Transverse colon (tissue), 4 donors: Measurements from ENCODE around the gene SLC25A48. TPM values are rescaled to one million over a fixed set of nuclear protein-coding genes. Genes with fewer than 3 reads are reported as not detected.

Experiments used
- DNase-seq: peaks from one replicate; pipeline ENCODE4 v3.0.0-alpha.2; 2019
- H3K27ac ChIP-seq, 4 donors: fragments of 200-600 bp; sonication (generic); 2 replicates each; pipeline ENCODE4 v1.5.1; 2016 to 2018; ENCODE audit warnings: inconsistent platforms in 4 of 4
- H3K27me3 ChIP-seq: fragments of 200-600 bp; sonication (generic); 2 replicates; pipeline ENCODE4 v1.5.1; 2017; ENCODE audit warnings: inconsistent platforms
- H3K36me3 ChIP-seq, 4 donors: fragments of 200-600 bp; sonication (generic); 2 replicates each; pipeline ENCODE4 v1.5.1; 2017 to 2019; ENCODE audit warnings: inconsistent platforms in 4 of 4
- H3K4me1 ChIP-seq, 4 donors: fragments of 200-600 bp; sonication (generic); 2 replicates each; pipeline ENCODE4 v1.5.1; 2017 to 2020; ENCODE audit warnings: inconsistent platforms in 4 of 4
- H3K4me3 ChIP-seq, 4 donors: fragments of 200-600 bp; sonication (generic); 1 replicate in 1 of 4; 2 replicates in 3 of 4; pipeline versions ENCODE4 v1.5.1 to v1.6.1; 2017 to 2019; ENCODE audit warnings: inconsistent platforms in 4 of 4
- H3K9me3 ChIP-seq, 2 donors: fragments of 200-600 bp; sonication (generic); 2 replicates each; pipeline ENCODE4 v1.5.1; 2017 to 2019; ENCODE audit warnings: inconsistent platforms in 2 of 2
- EP300 ChIP-seq: sonication (generic); formaldehyde crosslinking; IDR thresholded peaks from one replicate; pipeline ENCODE4 v1.6.1; 2017; ENCODE audit warnings: antibody characterized with exemption, low read depth
- POLR2A ChIP-seq: fragments of 450-650 bp; IDR thresholded peaks from one replicate; pipeline ENCODE4 v1.6.1; 2016; ENCODE audit warnings: antibody characterized with exemption, mild to moderate bottlenecking, moderate library complexity
- POLR2AphosphoS5 ChIP-seq, 3 donors: sonication (generic); formaldehyde crosslinking; IDR thresholded peaks; one replicate each; pipeline ENCODE4 v1.6.1; 2016; ENCODE audit warnings: antibody characterized with exemption in 3 of 3
- WGBS, 2 donors: methylation state at CpG; one replicate each; pipeline ENCODE4 v1.1.5; 2018; ENCODE audit warnings: low coverage in 1 of 2; 5-methylcytosine and 5-hydroxymethylcytosine counted together
- in situ Hi-C, 4 donors: fragments of 200-750 bp; cut with MboI; loops; one replicate each; pipeline versions ENCODE4 v1.15.0 to v1.15.1; 2017; ENCODE audit warnings: low sequenced_read_pairs in 3 of 4, low pct_ligation_motif_present in 1 of 4, low pct_unique_long_range_greater_than_20kb in 1 of 4
- intact Hi-C: fragments of 100-400 bp; cut with DNase I; formaldehyde crosslinking; loops from one replicate; pipeline ENCODE4 v1.15.1; 2023; ENCODE audit warnings: low total_unique reads
- total RNA-seq, 4 donors: library from RNA; depleted of rRNA; stranded (reverse); fragments of >200 nt; gene quantifications; one replicate each; pipeline ENCODE4 v1.1.0, GENCODE V29; 2016
- TF ChIP-seq, protein P1 (sequence below), 5 experiments: fragments of 200-600 bp in 3 of 5; fragments of 450-650 bp in 2 of 5; sonication (generic) in 3 of 5; IDR thresholded peaks; 1 replicate in 2 of 5; 2 replicates in 3 of 5; pipeline ENCODE4 v1.5.1; 2016 to 2017; ENCODE audit warnings: antibody characterized with exemption in 5 of 5, inconsistent platforms in 3 of 5, mild to moderate bottlenecking in 2 of 5, moderate library complexity in 1 of 5

Gene SLC25A48
- total RNA-seq, 4 donors from 2014 or later, result 0.48 to 2.6 (median 1.8) TPM; not detected in 1

GRCh38 chr5:135826994-135827671, 7.3 kb upstream of the SLC25A48 start:
- Histone ChIP-seq H3K36me3 (no peaks in the 10 kb centered on the region), H3K4me1 (peaks cover 0 to 3% (median 0%) of the 10 kb centered on the region in 4 donors), H3K27ac (no peak overlapping the region), H3K27me3 (peaks cover 19% of the 10 kb centered on the region), H3K9me3 (no peaks in the 10 kb centered on the region), H3K4me3 (no peak overlapping the region)
- in situ Hi-C loops (loop anchor here in 3 of 4 donors (10.0 to 25.0 kb wide), 2 partner anchors 272 to 365 kb away; partner anchors contain the start of gene TIFAB (in 2 of the 3)), intact Hi-C loops (no loop called here)
- 51 to 64% methylated on average over 6 to 8 of the region's 8 CpGs for WGBS, 2 donors
- DNase-seq, result no peak
- TF ChIP-seq POLR2AphosphoS5 (IDR thresholded peaks at IDR 0.05) (no peak), POLR2A (no peak), EP300 (no peak)
- TF ChIP-seq, protein P1, sequence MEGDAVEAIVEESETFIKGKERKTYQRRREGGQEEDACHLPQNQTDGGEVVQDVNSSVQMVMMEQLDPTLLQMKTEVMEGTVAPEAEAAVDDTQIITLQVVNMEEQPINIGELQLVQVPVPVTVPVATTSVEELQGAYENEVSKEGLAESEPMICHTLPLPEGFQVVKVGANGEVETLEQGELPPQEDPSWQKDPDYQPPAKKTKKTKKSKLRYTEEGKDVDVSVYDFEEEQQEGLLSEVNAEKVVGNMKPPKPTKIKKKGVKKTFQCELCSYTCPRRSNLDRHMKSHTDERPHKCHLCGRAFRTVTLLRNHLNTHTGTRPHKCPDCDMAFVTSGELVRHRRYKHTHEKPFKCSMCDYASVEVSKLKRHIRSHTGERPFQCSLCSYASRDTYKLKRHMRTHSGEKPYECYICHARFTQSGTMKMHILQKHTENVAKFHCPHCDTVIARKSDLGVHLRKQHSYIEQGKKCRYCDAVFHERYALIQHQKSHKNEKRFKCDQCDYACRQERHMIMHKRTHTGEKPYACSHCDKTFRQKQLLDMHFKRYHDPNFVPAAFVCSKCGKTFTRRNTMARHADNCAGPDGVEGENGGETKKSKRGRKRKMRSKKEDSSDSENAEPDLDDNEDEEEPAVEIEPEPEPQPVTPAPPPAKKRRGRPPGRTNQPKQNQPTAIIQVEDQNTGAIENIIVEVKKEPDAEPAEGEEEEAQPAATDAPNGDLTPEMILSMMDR (IDR thresholded peaks at IDR 0.05), result no peak

GRCh38 chr5:135827965-135828781, 6.3 kb upstream of the SLC25A48 start:
- no peak overlapping the region for H3K4me3 ChIP-seq
- H3K4me1 ChIP-seq, result peaks cover 0 to 3% (median 0%) of the 10 kb centered on the region in 4 donors
- peaks cover 29% of the 10 kb centered on the region for H3K27me3 ChIP-seq
- in situ Hi-C loops, result loop anchor here in 3 of 4 donors (10.0 to 25.0 kb wide), 2 partner anchors 273 to 366 kb away; partner anchors contain the start of gene TIFAB (in 2 of the 3)
- no peak overlapping the region for H3K27ac ChIP-seq
- no peaks in the 10 kb centered on the region for H3K36me3 ChIP-seq
- H3K9me3 ChIP-seq, result no peaks in the 10 kb centered on the region
- intact Hi-C loops, result no loop called here
- no peak for TF ChIP-seq POLR2A
- TF ChIP-seq EP300, result no peak
- TF ChIP-seq, protein P1 (IDR thresholded peaks at IDR 0.05), result no peak
- TF ChIP-seq POLR2AphosphoS5 (IDR thresholded peaks at IDR 0.05), result no peak
- DNase-seq, result no peak
- WGBS, 2 donors, result 71% methylated on average over 10 of the region's 10 CpGs; no CpG with 5 or more reads in 1 of the 2 donors

- Histone ChIP-seq H3K27ac (no peak overlapping the region), H3K4me3 (no peak overlapping the region), H3K27me3 (peaks cover 35% of the 10 kb centered on the region), H3K9me3 (no peaks in the 10 kb centered on the region), H3K4me1 (peaks cover 0 to 3% (median 0%) of the 10 kb centered on the region in 4 donors), H3K36me3 (no peaks in the 10 kb centered on the region)
- intact Hi-C loops, result no loop called here
- in situ Hi-C loops, result loop anchor here in 3 of 4 donors (10.0 to 25.0 kb wide), 2 partner anchors 274 to 366 kb away; partner anchors contain the start of gene TIFAB (in 2 of the 3)
- TF ChIP-seq POLR2AphosphoS5 (IDR thresholded peaks at IDR 0.05) (no peak), EP300 (no peak), POLR2A (no peak)
- TF ChIP-seq, protein P1 (IDR thresholded peaks at IDR 0.05), result no peak
- 76% methylated on average over 2 of the region's 2 CpGs; no CpG with 5 or more reads in 1 of the 2 donors for WGBS, 2 donors
- no peak for DNase-seq
Measured at GRCh38 chr5:135828782-135829127, 5.7 kb upstream of the SLC25A48 start.

DNA sequence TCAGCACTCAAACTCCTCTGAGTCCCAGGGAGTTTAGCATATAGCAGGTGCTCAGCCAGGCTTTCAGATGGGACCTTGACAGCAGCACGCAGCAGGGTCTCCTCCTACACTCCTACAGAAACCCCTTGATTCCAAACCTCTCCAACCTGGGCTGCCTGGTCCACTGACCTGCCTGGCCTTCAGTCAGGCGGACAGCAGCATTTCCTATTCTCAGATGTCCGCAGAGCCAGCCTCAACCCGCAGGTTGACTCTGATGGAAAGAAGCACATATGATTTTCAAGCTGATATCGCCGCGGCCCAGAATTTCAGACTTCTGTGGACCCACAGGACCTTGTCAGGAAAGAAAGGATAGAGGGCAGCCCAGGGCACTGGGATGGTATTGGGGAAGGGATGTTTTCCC, 5.3 kb upstream of the SLC25A48 start:
- peaks cover 0 to 3% (median under 1%) of the 10 kb centered on the region in 4 donors for H3K4me1 ChIP-seq
- TF ChIP-seq POLR2AphosphoS5 (IDR thresholded peaks at IDR 0.05), result no peak
- TF ChIP-seq POLR2A, result no peak
- no peak for TF ChIP-seq EP300
- TF ChIP-seq, protein P1 (IDR thresholded peaks at IDR 0.05), result no peak
- H3K27ac ChIP-seq, result no peak overlapping the region
- no peak for DNase-seq
- intact Hi-C loops, result no loop called here
- in situ Hi-C loops, result loop anchor here in 3 of 4 donors (10.0 to 25.0 kb wide), 2 partner anchors 274 to 367 kb away; partner anchors contain the start of gene TIFAB (in 2 of the 3)
- H3K27me3 ChIP-seq, result peaks cover 39% of the 10 kb centered on the region
- no peaks in the 10 kb centered on the region for H3K9me3 ChIP-seq
- no peaks in the 10 kb centered on the region for H3K36me3 ChIP-seq
- WGBS, 2 donors, result 78 to 93% methylated on average over 3 to 7 of the region's 7 CpGs
- H3K4me3 ChIP-seq, result no peak overlapping the region
